ENCODE data around the gene PDCD6IP. TPM values are rescaled to one million over a fixed set of nuclear protein-coding genes. Genes with fewer than 3 reads are reported as not detected.
"Not testable (repeated sequence)": the region's sequence is repeated elsewhere in the genome, so short reads cannot be mapped to it uniquely, and the experiment has no call there.

Gene PDCD6IP
- total and polyA plus RNA-seq, 2 of the 13 experiments (the other 11 are each of a cell fraction or from before 2014, with no cell fraction given): 62.5 to 85.6 TPM

GRCh38 chr3:33751336-33751735 is 47.1 kb upstream of the PDCD6IP start (continued):
- TF ChIP-seq CREB1 (IDR thresholded peaks at IDR 0.05): no peak
- TF ChIP-seq CREB1 (CRISPR knock-in tag; IDR thresholded peaks at IDR 0.05): no peak

DNA sequence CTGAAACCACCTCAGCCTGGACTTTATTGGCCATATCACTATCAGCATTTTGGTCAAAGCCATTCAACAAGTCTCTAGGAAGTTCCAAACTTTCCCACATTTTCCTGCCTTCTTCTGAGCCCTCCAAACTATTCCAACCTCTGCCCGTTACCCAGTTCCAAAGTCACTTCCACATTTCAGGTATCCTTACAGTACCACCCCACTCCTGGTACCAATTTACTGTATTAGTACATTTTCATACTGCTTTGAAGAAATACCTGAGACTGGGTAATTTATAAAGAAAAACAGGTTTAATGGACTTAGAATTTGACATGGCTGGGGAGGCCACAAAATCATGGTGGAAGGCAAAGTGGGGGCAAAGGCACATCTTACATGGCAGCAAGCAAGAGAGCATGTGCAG is 44.0 kb upstream of the PDCD6IP start:
- H3K27ac ChIP-seq (ENCODE audit: extremely low read length, insufficient read depth, low read length); H3K4me2 ChIP-seq (ENCODE audit: low read depth, low read length); ATAC-seq; H3K9ac ChIP-seq (ENCODE audit: insufficient read depth, low read depth, low read length); H4K20me1 ChIP-seq (ENCODE audit: insufficient read depth, low read length); DNase-seq (ENCODE audit: low spot score); CTCF ChIA-PET (ENCODE audit: low intra/inter-chr PET ratio, low total read pairs); H3K27me3 ChIP-seq (ENCODE audit: control insufficient read depth in 1 of 2, insufficient read depth in 2 of 2, low read length in 2 of 2); FAIRE-seq; in situ Hi-C loops (cut with HindIII; ENCODE audit: extremely low pct_ligation_motif_present, low pct_unique_long_range_greater_than_20kb); H3K4me3 ChIP-seq (replicated peaks in 1 of 3; ENCODE audit: insufficient read depth in 1 of 3, low read depth in 2 of 3, low read length in 3 of 3); H3K36me3 ChIP-seq (replicated peaks in 1 of 2; ENCODE audit: control insufficient read depth in 1 of 2, insufficient read depth in 2 of 2, low read length in 2 of 2); BruUV-seq (replicated peaks); H3K4me1 ChIP-seq (ENCODE audit: insufficient read depth, low read length); intact Hi-C loops (cut with micrococcal nuclease; ENCODE audit: unreplicated experiment); H3K79me2 ChIP-seq (ENCODE audit: insufficient read depth, low read length); POLR2A ChIA-PET; H2AFZ ChIP-seq (ENCODE audit: low read length): not testable (repeated sequence)
- H3K9me3 ChIP-seq (ENCODE audit: low read length): peaks cover 14% of the 10 kb centered on the region; the same call in 1 of the 2 replicates
- 9% methylated on average over 1 of the region's 1 CpG for WGBS (ENCODE audit: low lambda C conversion rate)

DNA sequence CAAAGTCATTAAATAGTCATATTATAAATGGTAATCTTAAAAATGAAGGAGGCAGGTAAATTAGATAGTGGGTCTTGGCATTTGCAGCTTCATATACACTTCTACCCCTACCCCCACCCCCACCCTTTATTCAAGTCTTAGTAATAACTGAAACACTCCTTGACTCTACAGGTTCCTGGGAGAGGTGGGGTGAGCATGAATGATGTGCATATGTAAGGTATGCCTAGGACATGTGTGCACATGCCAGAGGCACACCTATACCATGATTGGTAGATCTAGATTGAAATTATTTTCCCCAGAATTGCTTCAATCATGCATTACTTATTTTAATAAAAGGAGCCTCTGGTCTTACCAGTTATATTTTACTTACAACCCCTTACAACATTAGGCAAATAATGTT is 40.1 kb upstream of the PDCD6IP start:
- Histone ChIP-seq H2AFZ (ENCODE audit: low read length) (no peak overlapping the region), H3K4me1 (ENCODE audit: insufficient read depth, low read length) (no peaks in the 10 kb centered on the region), H3K4me3 (replicated peaks in 1 of 3; ENCODE audit: insufficient read depth in 1 of 3, low read depth in 2 of 3, low read length in 3 of 3) (no peak overlapping the region), H4K20me1 (ENCODE audit: insufficient read depth, low read length) (no peaks in the 10 kb centered on the region), H3K27me3 (ENCODE audit: control insufficient read depth in 1 of 2, insufficient read depth in 2 of 2, low read length in 2 of 2) (no peaks in the 10 kb centered on the region), H3K9ac (ENCODE audit: insufficient read depth, low read depth, low read length) (no peak overlapping the region), H3K36me3 (replicated peaks in 1 of 2; ENCODE audit: control insufficient read depth in 1 of 2, insufficient read depth in 2 of 2, low read length in 2 of 2) (no peaks in the 10 kb centered on the region), H3K4me2 (ENCODE audit: low read depth, low read length) (no peak overlapping the region), H3K9me3 (ENCODE audit: low read length) (peaks cover 14% of the 10 kb centered on the region; the same call in 1 of the 2 replicates), H3K27ac (ENCODE audit: extremely low read length, insufficient read depth, low read length) (no peak overlapping the region), H3K79me2 (ENCODE audit: insufficient read depth, low read length) (no peaks in the 10 kb centered on the region)
- FAIRE-seq (no peak), ATAC-seq (no peak), DNase-seq (ENCODE audit: low spot score) (no peak)
- ChIA-PET POLR2A (no interaction called here), CTCF (ENCODE audit: low intra/inter-chr PET ratio, low total read pairs) (no interaction called here)
- in situ Hi-C loops (cut with HindIII; ENCODE audit: extremely low pct_ligation_motif_present, low pct_unique_long_range_greater_than_20kb) (no loop called here), intact Hi-C loops (cut with micrococcal nuclease; ENCODE audit: unreplicated experiment) (no loop called here)
- BruUV-seq (replicated peaks): no TSS peak
- TF ChIP-seq ZBED4 (CRISPR knock-in tag; IDR thresholded peaks at IDR 0.05; ENCODE audit: borderline replicate concordance): no peak
- no peak for TF ChIP-seq RFX1 (IDR thresholded peaks at IDR 0.05)
- TF ChIP-seq TRIM22 (IDR thresholded peaks at IDR 0.05): no peak
- TF ChIP-seq DPF2 (CRISPR knock-in tag; IDR thresholded peaks at IDR 0.05; ENCODE audit: borderline replicate concordance, low read depth): no peak
- no peak for TF ChIP-seq ZNF326 (CRISPR knock-in tag; IDR thresholded peaks at IDR 0.05; ENCODE audit: borderline replicate concordance)
- TF ChIP-seq PHF8 (CRISPR knock-in tag; IDR thresholded peaks at IDR 0.05): no peak
- no peak for TF ChIP-seq ZNF224 (CRISPR knock-in tag; IDR thresholded peaks at IDR 0.05)
- TF ChIP-seq TOPORS (CRISPR knock-in tag; IDR thresholded peaks at IDR 0.05): no peak
